H1 (cell line): ENCODE results near the gene CPT1A. TPM values are rescaled to one million over a fixed set of nuclear protein-coding genes. Genes with fewer than 3 reads are reported as not detected.

Experiments
- CTCF ChIA-PET: fragments of 300-600 bp; sonication (Branson Sonifier 250); formaldehyde crosslinking; loops from one replicate; lab custom pipeline; 2021; ENCODE audit not compliant: partially characterized antibody; lab: Charles Lee
- POLR2A ChIA-PET: fragments of 300-600 bp; sonication (Branson Sonifier 250); formaldehyde crosslinking; loops from one replicate; lab custom pipeline; 2021; ENCODE audit warnings: inconsistent platforms; ENCODE audit not compliant: partially characterized antibody; lab: Charles Lee
- DNase-seq, 2 experiments: peaks; one replicate each; pipeline versions ENCODE4 v3.0.0 to v3.0.0-alpha.2; 2010 to 2022; ENCODE audit warnings: low spot score in 2 of 2, low read depth in 1 of 2, mixed read lengths in 1 of 2
- FAIRE-seq: peaks from 2 replicates; lab custom pipeline; 2011; peaks lifted over from hg19 to GRCh38; lab: Jason Lieb, UNC
- H2AFZ ChIP-seq: 2 replicates; pipeline ENCODE4 v1.8.1; 2012; ENCODE audit warnings: low read length, inconsistent platforms
- H2AK5ac ChIP-seq: 2 replicates; pipeline ENCODE4 v1.6.1; 2013; ENCODE audit warnings: low read depth, low read length
- H2BK120ac ChIP-seq: replicated peaks from 2 replicates; pipeline ENCODE3; 2013; ENCODE audit warnings: low read depth, low read length, inconsistent platforms
- H2BK12ac ChIP-seq: 2 replicates; pipeline ENCODE4 v1.6.1; 2013; ENCODE audit warnings: low read depth, low read length
- H2BK15ac ChIP-seq: 2 replicates; pipeline ENCODE4 v1.6.1; 2013; ENCODE audit warnings: low read length
- H2BK20ac ChIP-seq: 2 replicates; pipeline ENCODE4 v1.6.1; 2013; ENCODE audit warnings: low read length
- H2BK5ac ChIP-seq: 2 replicates; pipeline ENCODE4 v1.6.1; 2013; ENCODE audit warnings: low read depth, low read length
- H3K14ac ChIP-seq: 2 replicates; pipeline ENCODE4 v1.6.1; 2013; ENCODE audit warnings: inconsistent platforms; ENCODE audit not compliant: insufficient read length
- H3K18ac ChIP-seq: 2 replicates; pipeline ENCODE4 v1.6.1; 2013; ENCODE audit warnings: low read length; ENCODE audit errors: extremely low read depth
- H3K23ac ChIP-seq: 2 replicates; pipeline ENCODE4 v1.6.1; 2013; ENCODE audit warnings: inconsistent platforms; ENCODE audit not compliant: insufficient read length
- H3K23me2 ChIP-seq: 2 replicates; pipeline ENCODE4 v1.6.1; 2013; ENCODE audit warnings: low read depth, low read length
- H3K27ac ChIP-seq: 2 replicates; pipeline ENCODE4 v1.6.1; 2011; ENCODE audit warnings: low read depth, low read length, inconsistent platforms
- H3K27me3 ChIP-seq, 4 experiments: replicated peaks in 1 of 4; 1 replicate in 1 of 4; 2 replicates in 3 of 4; pipeline versions ENCODE4 v1.6.1 to v1.8.1; 2011 to 2013; ENCODE audit warnings: low read length in 3 of 4, mild to moderate bottlenecking in 3 of 4, inconsistent platforms in 2 of 4, mixed read lengths in 2 of 4, moderate library complexity in 1 of 4; ENCODE audit not compliant: control insufficient read depth in 3 of 4, insufficient read depth in 3 of 4; ENCODE audit errors: extremely low read depth in 1 of 4
- H3K36me3 ChIP-seq, 4 experiments: 2 replicates each; pipeline versions ENCODE4 v1.6.1 to v1.8.1; 2011 to 2013; ENCODE audit warnings: mild to moderate bottlenecking in 4 of 4, low read length in 3 of 4, moderate library complexity in 2 of 4, control low read depth in 1 of 4, inconsistent platforms in 1 of 4; ENCODE audit not compliant: insufficient read depth in 4 of 4, control insufficient read depth in 2 of 4
- H3K4ac ChIP-seq: replicated peaks from 2 replicates; pipeline ENCODE3; 2013; ENCODE audit warnings: low read length, low read depth, mixed read lengths, inconsistent platforms; ENCODE audit not compliant: insufficient read length
- H3K4me1 ChIP-seq, 4 experiments: replicated peaks in 1 of 4; 1 replicate in 1 of 4; 2 replicates in 3 of 4; pipeline versions ENCODE4 v1.6.1 to v1.8.1; 2011 to 2013; ENCODE audit warnings: low read length in 3 of 4, inconsistent platforms in 2 of 4, mixed read lengths in 1 of 4; ENCODE audit not compliant: insufficient read depth in 4 of 4, control insufficient read depth in 3 of 4
- H3K4me2 ChIP-seq, 2 experiments: 2 replicates each; pipeline versions ENCODE4 v1.6.1 to v1.8.1; 2011 to 2013; ENCODE audit warnings: low read depth in 2 of 2, low read length in 2 of 2, control low read depth in 1 of 2, inconsistent platforms in 1 of 2, mild to moderate bottlenecking in 1 of 2; ENCODE audit not compliant: insufficient read depth in 1 of 2
- H3K4me3 ChIP-seq, 4 experiments: fragments of 200-600, 300-600 bp in 1 of 4; sonication (generic), shearing (Covaris generic), sonication (Bioruptor Twin) in 1 of 4; 2 replicates each; pipeline versions ENCODE4 v1.5.1 to v1.8.1; 2011 to 2016; ENCODE audit warnings: low read length in 4 of 4, low read depth in 3 of 4, control low read depth in 2 of 4, inconsistent platforms in 2 of 4, mild to moderate bottlenecking in 2 of 4, mixed read lengths in 1 of 4, moderate library complexity in 1 of 4; ENCODE audit not compliant: insufficient read depth in 2 of 4; ENCODE audit errors: extremely low read depth in 1 of 4
- H3K56ac ChIP-seq: replicated peaks from 2 replicates; pipeline ENCODE3; 2013; ENCODE audit warnings: low read depth, mild to moderate bottlenecking, mixed read lengths, low read length, inconsistent platforms; ENCODE audit not compliant: insufficient read length
- H3K79me1 ChIP-seq: 2 replicates; pipeline ENCODE4 v1.6.1; 2013; ENCODE audit warnings: low read depth, low read length, control low read depth
- H3K79me2 ChIP-seq, 2 experiments: 2 replicates each; pipeline versions ENCODE4 v1.6.1 to v1.8.1; 2012 to 2013; ENCODE audit warnings: low read length in 2 of 2, mild to moderate bottlenecking in 2 of 2, inconsistent platforms in 1 of 2; ENCODE audit not compliant: insufficient read depth in 2 of 2, control insufficient read depth in 1 of 2
- H3K9ac ChIP-seq, 4 experiments: replicated peaks in 1 of 4; 1 replicate in 1 of 4; 2 replicates in 3 of 4; pipeline versions ENCODE4 v1.6.1 to v1.8.1; 2011 to 2013; ENCODE audit warnings: low read depth in 3 of 4, low read length in 3 of 4, control low read depth in 2 of 4, mild to moderate bottlenecking in 2 of 4, moderate library complexity in 2 of 4, inconsistent platforms in 1 of 4; ENCODE audit errors: extremely low read depth in 1 of 4
- H3K9me3 ChIP-seq, 2 experiments: 2 replicates each; pipeline versions ENCODE4 v1.6.1 to v1.8.1; 2012 to 2013; ENCODE audit warnings: mild to moderate bottlenecking in 2 of 2, moderate library complexity in 2 of 2, control low read depth in 1 of 2, inconsistent platforms in 1 of 2, low read depth in 1 of 2, low read length in 1 of 2, mixed read lengths in 1 of 2; ENCODE audit not compliant: insufficient read depth in 2 of 2
- H4K20me1 ChIP-seq, 2 experiments: replicated peaks in 1 of 2; 2 replicates each; pipeline versions ENCODE3 to v1.8.1; 2011 to 2013; ENCODE audit warnings: inconsistent platforms in 2 of 2, low read length in 2 of 2, mild to moderate bottlenecking in 1 of 2; ENCODE audit not compliant: insufficient read depth in 2 of 2, control insufficient read depth in 1 of 2
- H4K5ac ChIP-seq: 2 replicates; pipeline ENCODE4 v1.6.1; 2013; ENCODE audit warnings: low read length, low read depth, mixed read lengths, inconsistent platforms; ENCODE audit not compliant: insufficient read length
- H4K8ac ChIP-seq: 2 replicates; pipeline ENCODE4 v1.8.0; 2013; ENCODE audit warnings: mild to moderate bottlenecking, moderate library complexity, low read length, inconsistent platforms; ENCODE audit not compliant: insufficient read depth; ENCODE audit errors: extremely low read depth
- H4K91ac ChIP-seq: replicated peaks from 2 replicates; pipeline ENCODE3; 2013; ENCODE audit warnings: low read length, mixed read lengths, inconsistent platforms; ENCODE audit not compliant: insufficient read length
- CBX5 ChIP-seq: fragments of 300-800, 300-1000 bp; sonication (generic); IDR thresholded peaks from 2 replicates; pipeline ENCODE4 v1.7.1; 2016; ENCODE audit warnings: antibody characterized with exemption, low read length, low read depth
- KDM1A ChIP-seq: fragments of 200-600, 300-600 bp; sonication (generic); IDR thresholded peaks from 2 replicates; pipeline ENCODE4 v1.7.1; 2016; ENCODE audit warnings: mild to moderate bottlenecking, low read length, borderline replicate concordance
- NANOG ChIP-seq: IDR thresholded peaks from 2 replicates; pipeline ENCODE4 v1.6.1; 2011; ENCODE audit warnings: low read length, low read depth, mild to moderate bottlenecking, inconsistent platforms; ENCODE audit not compliant: insufficient read depth, poor library complexity, severe bottlenecking
- PHF8 ChIP-seq: fragments of 200-600 bp; sonication (generic); conservative IDR thresholded peaks from 2 replicates; pipeline ENCODE4 v1.7.1; 2012; ENCODE audit warnings: low read depth, mild to moderate bottlenecking, inconsistent platforms, low read length, moderate library complexity
- RFX5 ChIP-seq: IDR thresholded peaks from 2 replicates; pipeline ENCODE4 v1.6.1; 2011; ENCODE audit warnings: low read depth, low read length, improper control_type of control experiment, borderline replicate concordance
- SIN3A ChIP-seq, 2 experiments: IDR thresholded peaks in 1 of 2; conservative IDR thresholded peaks in 1 of 2; 2 replicates each; pipeline ENCODE4 v1.6.1; 2011 to 2012; ENCODE audit warnings: low read length in 2 of 2, improper control_type of control experiment in 1 of 2, low read depth in 1 of 2, mild to moderate bottlenecking in 1 of 2
- SP4 ChIP-seq: IDR thresholded peaks from 2 replicates; pipeline ENCODE4 v1.6.1; 2012; ENCODE audit warnings: low read length, inconsistent platforms
- TCF12 ChIP-seq: IDR thresholded peaks from 2 replicates; pipeline ENCODE4 v1.6.1; 2011; ENCODE audit warnings: low read depth, mild to moderate bottlenecking, low read length
- WGBS, 2 experiments: shearing (Covaris generic) in 1 of 2; methylation state at CpG; one replicate each; pipeline versions ENCODE4 v1.1.6 to v1.1.7; 2013 to 2015; ENCODE audit warnings: low lambda C conversion rate in 2 of 2, mixed read lengths in 2 of 2, inconsistent platforms in 1 of 2, low coverage in 1 of 2, missing lambda C conversion rate in 1 of 2; ENCODE audit not compliant: insufficient replicate concordance in 2 of 2, insufficient coverage in 1 of 2, insufficient read length in 1 of 2; ENCODE audit errors: extremely low coverage in 1 of 2, missing lambda C conversion rate in 1 of 2; 5-methylcytosine and 5-hydroxymethylcytosine counted together
- polyA plus RNA-seq, 7 experiments: library from polyadenylated mRNA; depleted of rRNA in 3 of 7; stranded (reverse) in 5 of 7; unstranded in 2 of 7; fragments of >200 nt in 5 of 7; fragments of 200-250 nt in 2 of 7; gene quantifications; 1 replicate in 5 of 7; 2 replicates in 1 of 7; 4 replicates in 1 of 7; pipeline versions ENCODE4 v1.2.1 to v1.2.3, GENCODE V29; 2011 to 2013; ENCODE audit warnings: missing spikeins in 2 of 7, mixed read lengths in 2 of 7
- total RNA-seq: library from RNA; stranded (reverse); fragmentation: NEBNext Ultra II Directional; extraction: Animal tissue kit (Norgen Biotek cat#: 25700); gene quantifications from 2 replicates; pipeline ENCODE4 v1.2.1, GENCODE V29; 2021
- TF ChIP-seq, protein P1 (sequence below): IDR thresholded peaks from 2 replicates; pipeline ENCODE4 v1.6.1; 2012; ENCODE audit warnings: inconsistent platforms
- TF ChIP-seq, protein P2 (sequence below): IDR thresholded peaks from 2 replicates; pipeline ENCODE4 v1.6.1; 2012; ENCODE audit warnings: inconsistent platforms

The CPT1A gene
- total and polyA plus RNA-seq, 2 of the 8 experiments (the other 6 are each of a cell fraction or from before 2014, with no cell fraction given), result 2.9 to 12.2 TPM

DNA sequence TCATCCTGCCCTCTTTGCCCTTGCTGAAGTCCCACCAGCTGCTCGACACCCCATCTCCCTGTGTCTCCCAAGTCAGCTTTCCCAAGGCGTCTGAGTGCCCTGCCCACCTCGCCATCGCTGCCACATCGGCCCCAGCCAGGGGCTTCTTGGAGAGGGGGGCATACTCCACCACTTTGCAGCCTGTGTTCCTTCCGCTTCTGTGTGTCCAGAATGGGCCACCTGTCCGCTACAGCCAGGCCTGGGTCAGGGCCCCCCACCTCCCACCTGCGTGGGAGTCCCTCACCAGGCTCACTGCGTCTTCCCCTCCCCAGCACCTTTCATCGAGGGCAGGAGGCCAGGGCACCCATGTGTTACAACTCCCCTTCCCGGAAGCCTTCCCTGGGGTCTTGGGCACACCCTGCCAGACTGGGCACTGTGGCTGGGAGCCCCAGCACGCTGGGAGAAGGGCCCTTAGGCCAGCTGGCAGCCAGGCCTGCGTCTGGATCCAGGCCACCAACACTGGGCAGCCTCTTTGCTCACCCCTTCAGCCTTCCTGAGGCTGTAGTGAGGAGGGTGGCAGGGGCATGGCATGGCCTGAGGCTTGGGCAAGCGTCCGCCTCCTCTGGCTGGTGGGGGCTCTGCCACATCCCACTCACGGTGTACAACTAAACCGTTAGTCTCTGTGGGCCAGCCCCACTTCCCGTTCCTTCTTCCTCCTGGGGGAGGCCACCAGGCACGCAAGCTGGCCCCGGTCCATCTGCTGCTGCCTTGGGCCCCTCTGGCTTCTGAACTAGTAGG lies 13.4 kb downstream of the CPT1A start:
- Histone ChIP-seq H3K23me2 (no peaks in the 10 kb centered on the region), H3K23ac (no peak overlapping the region), H4K20me1 (no peaks in the 10 kb centered on the region), H2BK120ac (no peak overlapping the region), H2BK5ac (no peak overlapping the region), H2AFZ (no peak overlapping the region), H2AK5ac (no peak overlapping the region), H3K9ac (no peak overlapping the region), H4K8ac (peak overlapping the region; percentile 59; the same call in 1 of the 2 replicates), H3K4me3 (no peak overlapping the region), H2BK15ac (no peak overlapping the region), H3K18ac (peak overlapping the region; percentile 19; the same call in 1 of the 2 replicates), H3K4me1 (peaks cover 3 to 13% (median 9%) of the 10 kb centered on the region in 4 experiments), H4K91ac (no peak overlapping the region), H3K79me1 (0 out of 2 replicates have a peak, but pooled peaks cover 3% of the 10 kb centered on the region), H3K79me2 (no peaks in the 10 kb centered on the region), H2BK12ac (no peak overlapping the region), H3K9me3 (no peaks in the 10 kb centered on the region), H2BK20ac (no peak overlapping the region), H3K27me3 (no peaks in the 10 kb centered on the region), H3K4me2 (no peak overlapping the region), H4K5ac (no peak overlapping the region), H3K14ac (no peak overlapping the region), H3K27ac (no peak overlapping the region), H3K4ac (no peak overlapping the region), H3K56ac (no peak overlapping the region), H3K36me3 (no peaks in the 10 kb centered on the region)
- FAIRE-seq (no peak), DNase-seq (no peak)
- ChIA-PET CTCF (interaction anchor here (0.6 to 2.4 kb wide), 6 partner anchors 10 to 321 kb away, joined by 3 to 7 read pairs (median 4); no protein-coding TSS in a partner anchor), POLR2A (interaction anchor here (1.5 to 4.1 kb wide), 2 partner anchors 10 to 15 kb away, joined by 4 to 11 read pairs; partner anchors contain the start of gene CPT1A)
- WGBS, 2 experiments, result 94% methylated on average over 19 of the region's 20 CpGs; no CpG with 5 or more reads in 1 of the 2 experiments
- no peak for TF ChIP-seq TCF12
- TF ChIP-seq, protein P1, sequence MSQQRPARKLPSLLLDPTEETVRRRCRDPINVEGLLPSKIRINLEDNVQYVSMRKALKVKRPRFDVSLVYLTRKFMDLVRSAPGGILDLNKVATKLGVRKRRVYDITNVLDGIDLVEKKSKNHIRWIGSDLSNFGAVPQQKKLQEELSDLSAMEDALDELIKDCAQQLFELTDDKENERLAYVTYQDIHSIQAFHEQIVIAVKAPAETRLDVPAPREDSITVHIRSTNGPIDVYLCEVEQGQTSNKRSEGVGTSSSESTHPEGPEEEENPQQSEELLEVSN, result no peak
- no peak for TF ChIP-seq NANOG
- TF ChIP-seq PHF8, result no peak
- TF ChIP-seq, protein P2, sequence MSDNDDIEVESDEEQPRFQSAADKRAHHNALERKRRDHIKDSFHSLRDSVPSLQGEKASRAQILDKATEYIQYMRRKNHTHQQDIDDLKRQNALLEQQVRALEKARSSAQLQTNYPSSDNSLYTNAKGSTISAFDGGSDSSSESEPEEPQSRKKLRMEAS, result no peak
- no peak for TF ChIP-seq RFX5
- no peak for TF ChIP-seq CBX5
- no peak for TF ChIP-seq SIN3A (conservative IDR thresholded peaks at IDR 0.05 in 1 of 2, IDR thresholded peaks at IDR 0.05 in 1 of 2; ENCODE audit: low read depth in 1 of 2, low read length in 2 of 2)
- no peak for TF ChIP-seq SP4
- TF ChIP-seq KDM1A, result no peak
